ENCODE measurements around the gene NOXO1. TPM values are rescaled to one million over a fixed set of nuclear protein-coding genes. Genes with fewer than 3 reads are reported as not detected.

NOXO1 gene, protein sequence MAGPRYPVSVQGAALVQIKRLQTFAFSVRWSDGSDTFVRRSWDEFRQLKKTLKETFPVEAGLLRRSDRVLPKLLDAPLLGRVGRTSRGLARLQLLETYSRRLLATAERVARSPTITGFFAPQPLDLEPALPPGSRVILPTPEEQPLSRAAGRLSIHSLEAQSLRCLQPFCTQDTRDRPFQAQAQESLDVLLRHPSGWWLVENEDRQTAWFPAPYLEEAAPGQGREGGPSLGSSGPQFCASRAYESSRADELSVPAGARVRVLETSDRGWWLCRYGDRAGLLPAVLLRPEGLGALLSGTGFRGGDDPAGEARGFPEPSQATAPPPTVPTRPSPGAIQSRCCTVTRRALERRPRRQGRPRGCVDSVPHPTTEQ
- total RNA-seq (2014; rRNA removed; shearing (Covaris generic)), result 141 and 161 TPM in 2 replicates

DNA sequence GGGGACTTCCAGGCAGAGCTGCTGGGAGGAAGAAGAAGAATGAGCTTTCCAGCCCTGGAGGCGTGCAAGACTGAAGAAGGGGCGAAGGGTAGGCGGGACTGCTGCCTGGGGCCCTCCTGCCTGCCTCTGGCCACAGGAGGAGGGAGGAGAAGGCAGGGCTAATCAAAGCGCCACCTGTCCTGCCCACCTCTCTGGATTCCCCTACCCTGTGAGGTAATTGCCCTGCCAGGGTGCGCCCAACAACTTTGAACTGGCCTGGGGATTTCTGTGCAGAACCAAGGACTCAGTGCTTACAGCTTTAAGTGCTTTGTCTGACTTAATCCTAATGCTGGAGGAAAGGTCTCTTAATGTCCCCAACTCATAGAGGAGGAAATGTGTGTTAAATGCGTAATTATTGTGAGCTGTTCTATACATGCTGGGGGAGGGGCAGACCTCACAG lies at the start of gene NOXO1:
NOXO1 (minus strand) TSS at position 72 of the 439 bp plus-strand sequence. CDS start 290 bp downstream, outside the sequence.
- DNase-seq (ENCODE audit: low spot score), result peak; percentile 87

DNA sequence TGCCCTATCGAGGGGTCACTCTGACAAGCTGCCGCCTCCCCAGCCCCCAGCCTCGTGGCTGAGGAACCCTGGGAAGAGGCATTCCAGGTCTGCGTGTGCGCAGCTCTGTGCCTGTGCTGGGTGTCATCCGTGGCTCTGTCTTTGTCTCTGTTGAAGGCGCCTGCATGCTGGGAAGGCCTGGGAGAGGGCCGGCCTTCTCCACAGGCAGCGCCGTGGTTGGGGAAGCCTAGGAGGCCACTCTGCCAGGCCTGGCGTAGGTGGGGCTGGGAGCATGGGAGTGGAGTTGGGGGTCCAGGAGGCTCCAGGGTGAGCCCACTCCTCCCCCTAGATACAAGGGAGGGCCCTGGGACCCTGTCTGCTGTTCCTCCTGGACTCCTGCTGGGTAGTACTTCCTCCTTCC lies 48.8 kb upstream of the NOXO1 start:
- DNase-seq (ENCODE audit: low spot score), result no peak

DNA sequence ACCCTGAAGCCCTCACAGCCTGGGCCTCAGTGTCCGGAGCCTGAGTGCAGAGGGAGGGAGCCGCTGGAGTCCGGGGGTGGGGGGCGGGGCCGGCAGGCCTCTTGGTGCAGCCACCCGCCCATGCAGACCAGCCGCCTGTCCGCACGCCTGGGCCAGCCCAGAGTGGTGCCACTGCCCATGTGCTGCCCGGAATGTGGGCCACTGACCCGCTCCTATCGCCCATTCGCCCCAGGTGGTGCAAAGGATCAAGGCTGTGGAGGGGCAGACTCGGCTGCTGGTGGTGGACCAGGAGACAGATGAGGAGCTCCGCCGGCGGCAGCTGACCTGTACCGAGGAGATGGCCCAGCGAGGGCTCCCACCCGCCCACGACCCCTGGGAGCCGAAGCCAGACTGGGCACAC lies 48.1 kb upstream of the NOXO1 start:
- DNase-seq (ENCODE audit: low spot score), result no peak

DNA sequence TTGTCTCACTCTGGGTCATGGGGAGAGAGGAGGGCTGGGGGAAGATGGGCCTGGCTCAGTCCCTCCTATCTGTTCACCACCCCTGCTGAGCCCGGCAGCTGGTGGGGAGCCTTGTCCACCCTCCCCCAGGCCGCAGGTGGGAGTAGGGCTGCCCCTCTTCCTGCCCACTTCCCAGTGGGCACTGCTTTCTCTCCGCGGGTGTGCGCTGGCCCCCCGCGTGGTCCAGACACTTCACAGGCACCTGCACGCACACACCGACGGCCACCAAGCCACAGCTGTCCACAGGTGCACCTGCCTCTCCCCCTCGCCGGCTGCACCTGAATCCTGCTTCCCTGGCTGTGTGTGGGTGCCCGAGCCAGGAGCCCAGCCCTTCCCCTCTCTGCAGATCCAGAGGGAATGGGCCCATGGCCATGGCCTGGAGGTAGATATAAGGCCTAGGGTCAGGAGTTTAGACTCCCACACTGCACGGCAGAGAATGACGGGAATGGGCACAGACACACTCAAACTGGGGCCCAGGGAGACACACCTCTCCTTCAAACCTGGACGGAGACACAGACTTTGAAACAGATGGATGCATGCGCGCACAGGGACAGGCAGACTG lies 47.5 kb upstream of the NOXO1 start:
- no peak for DNase-seq (ENCODE audit: low spot score)

DNA sequence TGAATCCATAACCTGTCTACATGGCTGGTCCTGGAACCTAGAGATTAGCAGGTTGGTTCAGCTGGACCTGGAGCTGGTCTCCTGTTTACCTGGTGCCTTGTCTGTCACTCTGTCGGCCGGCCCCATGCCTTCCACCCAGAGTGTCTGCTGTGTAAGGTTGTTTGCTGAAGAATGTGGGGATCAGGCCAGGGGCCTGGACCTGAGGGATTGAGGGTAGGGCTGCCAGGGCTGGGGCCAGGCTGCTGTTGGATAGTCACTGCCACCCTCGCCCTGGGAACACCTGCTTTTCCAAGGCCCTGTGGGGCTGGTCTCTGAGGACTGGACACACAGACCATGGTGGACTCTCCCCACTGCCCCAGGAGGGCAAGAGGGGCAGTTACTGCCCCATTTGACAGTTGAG lies 46.9 kb upstream of the NOXO1 start:
- no peak for DNase-seq (ENCODE audit: low spot score)

DNA sequence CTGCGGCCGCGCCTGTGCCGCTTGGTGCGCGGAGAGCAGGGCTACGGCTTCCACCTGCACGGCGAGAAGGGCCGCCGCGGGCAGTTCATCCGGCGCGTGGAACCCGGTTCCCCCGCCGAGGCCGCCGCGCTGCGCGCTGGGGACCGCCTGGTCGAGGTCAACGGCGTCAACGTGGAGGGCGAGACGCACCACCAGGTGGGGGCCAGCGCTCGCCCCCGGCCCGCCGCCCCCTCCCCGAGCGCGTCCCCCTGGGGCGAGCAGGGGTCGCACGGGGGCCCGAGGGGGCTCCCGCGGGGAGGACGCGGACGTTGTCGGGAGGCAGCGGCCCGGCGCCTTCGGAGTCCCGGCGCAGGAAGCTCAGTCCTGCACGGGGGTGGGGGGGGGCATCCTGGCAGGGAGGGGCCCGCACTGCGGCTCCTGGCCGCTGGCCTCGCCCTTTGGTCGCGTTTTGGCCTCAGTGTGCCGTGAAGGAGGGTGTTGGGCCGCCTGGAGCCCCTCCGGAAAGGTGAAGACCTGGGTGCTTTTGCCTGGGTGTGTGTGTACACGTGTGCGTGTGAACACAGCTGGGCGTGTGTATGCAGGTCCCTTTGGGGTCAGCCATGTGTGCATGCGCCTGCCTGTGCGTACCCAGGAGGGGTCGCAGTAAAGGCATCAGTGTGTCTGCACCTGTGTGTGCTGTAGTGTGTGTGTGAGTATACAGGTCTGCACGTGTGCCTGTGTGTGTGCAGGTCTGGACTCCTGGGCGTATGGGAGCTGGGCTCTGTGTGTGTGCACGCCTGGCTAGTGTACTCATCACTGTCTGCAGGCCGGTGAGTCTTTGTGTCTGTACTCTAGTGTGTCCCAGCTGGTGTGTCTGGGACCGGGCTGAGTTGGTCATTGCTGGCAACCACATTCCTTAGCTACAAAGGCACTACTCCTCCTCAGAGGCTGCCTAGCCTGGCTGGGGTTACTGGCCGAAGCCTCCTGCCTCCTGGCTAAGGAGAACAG lies 46.0 kb upstream of the NOXO1 start:
- peak; percentile 56 for DNase-seq (ENCODE audit: low spot score)

DNA sequence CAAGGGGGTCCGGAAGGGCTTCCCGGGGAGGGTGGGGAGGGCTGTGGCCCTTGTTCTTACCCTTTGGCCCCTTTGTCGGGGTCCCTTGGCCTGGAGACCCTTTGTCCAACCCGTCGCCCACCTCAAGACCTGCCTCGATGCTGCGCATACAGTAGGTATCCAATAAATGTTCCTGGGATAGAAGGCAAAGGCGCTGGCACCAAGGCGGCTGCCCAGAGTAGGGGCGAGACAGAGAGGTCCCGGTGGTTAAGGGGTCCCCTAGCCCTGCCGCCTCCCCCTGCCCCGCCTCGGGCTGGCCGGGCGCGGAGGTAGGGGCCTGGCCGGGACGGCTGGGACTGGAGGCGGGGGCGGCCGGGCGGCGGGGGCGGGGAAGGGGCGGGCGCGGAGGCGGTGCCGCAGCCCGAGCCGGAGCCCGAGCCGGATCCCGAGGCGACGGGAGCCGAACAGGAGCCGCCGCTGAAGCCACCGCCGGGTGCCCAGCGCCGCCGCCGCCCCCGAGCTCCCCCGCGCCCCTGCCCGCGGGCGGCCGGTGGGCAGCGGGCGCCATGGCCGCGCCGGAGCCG lies 45.3 kb upstream of the NOXO1 start, which contains the start of gene NHERF2:
NHERF2 (plus strand) TSS at position 442 of the 563 bp plus-strand sequence; CDS start at position 546, 104 bp downstream.
- no peak for DNase-seq (ENCODE audit: low spot score)

DNA sequence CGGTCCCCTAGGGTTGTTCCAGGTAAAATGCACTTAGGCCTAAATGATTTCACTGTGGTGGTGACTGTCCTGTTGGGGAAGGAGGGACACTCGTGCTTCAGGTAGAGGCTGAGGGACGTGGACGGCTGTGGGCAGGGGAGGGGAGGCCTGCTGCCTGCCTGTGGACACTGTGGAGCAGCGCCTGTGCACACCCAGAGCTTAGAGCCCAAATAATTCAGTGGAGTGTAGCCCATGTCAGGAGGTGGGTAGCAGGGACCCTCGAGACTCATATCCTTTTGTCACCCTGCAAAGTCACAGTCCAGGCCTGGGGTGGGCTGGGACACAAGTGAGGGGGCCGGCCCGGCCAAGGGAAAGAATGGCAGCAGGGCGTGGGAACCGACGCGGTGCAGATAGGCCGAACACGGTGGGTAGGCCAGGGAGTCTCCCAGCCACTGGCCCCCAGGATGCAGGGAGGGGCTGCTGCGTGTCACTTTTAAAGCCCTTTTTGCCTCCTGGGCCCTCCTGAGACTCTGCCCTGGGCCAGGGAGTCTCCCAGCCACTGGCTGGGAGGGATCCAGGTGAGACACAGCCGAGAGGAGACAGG lies 44.7 kb upstream of the NOXO1 start:
- DNase-seq (ENCODE audit: low spot score), result no peak

DNA sequence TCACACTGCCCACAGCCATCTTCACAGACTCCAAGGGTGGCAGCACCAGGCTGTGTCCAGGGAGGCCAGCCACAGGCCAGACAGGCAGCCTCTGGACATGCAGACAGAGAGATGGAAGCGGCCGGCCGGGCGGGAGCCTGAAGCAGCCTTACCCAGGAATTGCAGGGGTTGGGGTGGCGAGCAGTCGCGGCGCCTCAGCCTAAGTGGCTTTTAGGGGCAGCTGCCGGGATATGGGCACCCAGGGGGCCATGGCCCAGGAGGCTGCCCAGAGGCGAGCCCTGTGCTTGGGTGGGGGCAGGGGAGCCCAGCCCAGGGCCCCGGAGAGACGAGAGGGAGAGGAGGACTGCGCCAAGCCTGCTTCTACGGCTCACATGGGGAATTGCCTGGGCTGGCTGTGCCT lies 44.0 kb upstream of the NOXO1 start:
- no peak for DNase-seq (ENCODE audit: low spot score)

DNA sequence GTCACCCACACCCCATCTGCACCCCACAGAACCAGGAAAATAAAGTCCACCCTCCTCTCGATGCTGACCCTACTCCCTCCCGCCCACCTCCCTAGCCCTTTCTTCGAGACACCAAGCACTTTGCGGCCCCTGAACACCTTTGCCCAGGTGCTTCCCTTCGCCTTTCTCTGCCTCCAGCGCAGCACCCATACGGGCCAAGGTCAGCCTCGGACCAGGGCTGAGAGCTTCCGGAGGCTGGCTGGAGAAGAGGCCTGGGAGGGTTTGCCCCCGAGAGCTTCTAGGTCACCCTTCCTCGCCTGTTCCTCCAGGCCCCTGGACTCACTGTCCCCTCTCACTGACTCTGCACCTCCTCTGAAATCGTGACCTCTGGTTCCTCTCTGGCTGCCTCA lies 42.8 kb upstream of the NOXO1 start:
- no peak for DNase-seq (ENCODE audit: low spot score)

DNA sequence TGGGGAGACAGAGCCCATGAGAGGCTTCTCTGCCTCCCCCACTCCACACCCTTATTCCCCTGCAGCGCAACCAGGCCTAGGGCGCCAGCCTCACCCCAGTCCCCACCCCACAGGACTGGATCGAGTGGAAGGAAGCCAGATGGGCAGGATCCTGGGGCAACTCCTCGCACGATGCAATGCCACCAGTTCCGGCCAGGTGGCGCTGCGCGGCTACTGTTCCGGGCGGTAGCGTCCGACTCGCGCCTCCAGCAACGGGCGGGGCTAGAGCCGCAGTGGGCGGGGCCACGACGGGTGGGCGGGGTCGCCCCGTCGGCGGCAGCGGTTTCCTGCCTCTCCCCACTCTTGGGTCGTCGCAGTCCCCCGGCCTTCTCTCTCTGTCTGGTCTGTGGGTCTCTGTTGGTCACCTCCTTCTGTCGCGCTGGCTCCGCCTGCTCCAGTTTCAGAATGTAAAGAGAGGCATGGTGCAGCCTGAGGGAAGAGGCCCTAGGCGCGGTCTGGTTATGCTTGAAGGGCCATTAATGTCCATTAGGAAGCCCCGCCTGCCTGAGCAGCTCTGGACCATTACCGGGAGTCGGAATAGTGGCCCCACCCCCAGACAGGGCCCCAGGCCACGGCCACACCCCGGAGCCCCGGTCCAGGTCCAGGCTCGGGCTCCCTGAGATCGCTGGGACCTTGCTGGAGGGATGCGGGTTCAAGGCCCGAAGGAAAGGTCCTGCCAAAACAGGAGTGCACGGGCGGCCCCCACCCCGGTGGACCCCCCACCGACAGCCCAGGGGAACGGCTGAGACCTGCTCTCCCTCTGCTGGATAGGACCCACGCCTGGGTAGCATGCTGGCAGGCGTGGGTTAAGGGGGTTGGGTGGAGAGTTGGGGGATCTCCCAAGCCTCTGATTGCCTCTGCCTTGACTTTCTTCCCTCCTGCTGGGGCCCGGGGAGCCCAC lies 42.1 kb upstream of the NOXO1 start:
- peak; percentile 98 for DNase-seq (ENCODE audit: low spot score)

DNA sequence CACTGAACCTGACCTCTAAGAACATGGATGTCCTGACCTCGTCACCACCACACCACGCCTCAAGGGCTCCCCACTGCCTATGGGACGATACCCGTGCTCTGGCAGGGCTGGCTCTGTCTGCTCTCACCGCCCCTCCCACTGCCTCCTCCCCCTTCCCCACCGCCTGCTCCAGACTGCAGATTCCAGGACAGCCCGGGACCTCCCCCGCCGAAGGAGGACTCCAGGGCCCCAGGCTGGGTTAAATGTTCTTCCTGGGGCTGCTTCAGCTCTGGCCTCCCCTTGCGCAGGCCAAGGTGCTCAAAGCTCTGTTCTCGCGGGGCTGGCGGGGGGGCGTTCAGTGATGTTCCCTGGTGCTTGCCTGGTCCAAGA lies 41.4 kb upstream of the NOXO1 start:
- no peak for DNase-seq (ENCODE audit: low spot score)

DNA sequence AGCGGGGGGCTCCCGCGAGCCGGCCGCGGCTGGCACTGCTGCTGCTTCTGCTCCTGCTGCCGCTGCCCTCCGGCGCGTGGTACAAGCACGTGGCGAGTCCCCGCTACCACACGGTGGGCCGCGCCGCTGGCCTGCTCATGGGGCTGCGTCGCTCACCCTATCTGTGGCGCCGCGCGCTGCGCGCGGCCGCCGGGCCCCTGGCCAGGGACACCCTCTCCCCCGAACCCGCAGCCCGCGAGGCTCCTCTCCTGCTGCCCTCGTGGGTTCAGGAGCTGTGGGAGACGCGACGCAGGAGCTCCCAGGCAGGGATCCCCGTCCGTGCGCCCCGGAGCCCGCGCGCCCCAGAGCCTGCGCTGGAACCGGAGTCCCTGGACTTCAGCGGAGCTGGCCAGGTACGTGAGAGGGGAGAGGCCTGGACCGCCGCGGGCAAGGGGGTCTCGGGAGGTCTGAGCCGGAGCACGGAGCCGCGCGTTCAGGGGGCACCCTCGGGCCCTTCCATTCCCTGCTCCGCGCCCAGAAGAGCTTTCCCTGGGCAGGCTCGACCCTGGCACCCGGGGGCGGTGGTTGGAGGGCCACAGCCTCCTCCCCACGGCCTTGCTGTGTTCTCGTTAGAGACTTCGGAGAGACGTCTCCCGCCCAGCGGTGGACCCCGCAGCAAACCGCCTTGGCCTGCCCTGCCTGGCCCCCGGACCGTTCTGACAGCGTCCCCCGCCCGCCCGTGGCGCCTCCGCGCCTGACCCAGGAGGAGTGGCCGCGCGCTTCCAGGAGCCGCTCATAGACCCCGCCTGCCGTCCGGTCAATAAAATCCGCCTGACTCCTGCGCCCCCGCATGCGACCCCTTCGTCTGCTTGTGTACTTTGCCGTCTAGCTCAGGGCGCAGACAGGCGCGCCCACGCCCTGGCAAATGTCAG lies 38.9 kb upstream of the NOXO1 start:
- no peak for DNase-seq (ENCODE audit: low spot score)

DNA sequence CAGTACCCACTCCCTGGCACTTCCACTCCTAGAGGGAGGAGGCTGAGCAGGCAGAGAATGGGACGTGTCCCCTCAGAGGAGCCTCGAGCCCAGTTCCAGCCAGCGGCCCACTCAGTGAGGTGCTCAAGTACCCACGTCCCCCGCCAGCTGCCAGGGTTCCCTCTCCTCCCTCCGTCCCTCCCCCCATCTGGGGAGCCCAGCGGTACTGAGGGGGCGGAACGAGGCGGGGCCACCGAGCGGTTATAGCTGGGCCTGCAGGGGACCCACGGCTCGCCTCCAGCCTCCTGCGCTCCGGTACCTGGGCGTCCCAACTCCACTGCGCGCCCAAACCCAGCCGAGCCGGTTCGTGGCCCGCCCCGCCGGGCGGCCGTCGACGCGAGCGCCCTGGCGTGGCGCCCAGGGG lies 38.2 kb upstream of the NOXO1 start, which contains the start of gene NPW:
NPW (plus strand) TSS at position 268 of the 403 bp plus-strand sequence.
- DNase-seq (ENCODE audit: low spot score), result no peak

DNA sequence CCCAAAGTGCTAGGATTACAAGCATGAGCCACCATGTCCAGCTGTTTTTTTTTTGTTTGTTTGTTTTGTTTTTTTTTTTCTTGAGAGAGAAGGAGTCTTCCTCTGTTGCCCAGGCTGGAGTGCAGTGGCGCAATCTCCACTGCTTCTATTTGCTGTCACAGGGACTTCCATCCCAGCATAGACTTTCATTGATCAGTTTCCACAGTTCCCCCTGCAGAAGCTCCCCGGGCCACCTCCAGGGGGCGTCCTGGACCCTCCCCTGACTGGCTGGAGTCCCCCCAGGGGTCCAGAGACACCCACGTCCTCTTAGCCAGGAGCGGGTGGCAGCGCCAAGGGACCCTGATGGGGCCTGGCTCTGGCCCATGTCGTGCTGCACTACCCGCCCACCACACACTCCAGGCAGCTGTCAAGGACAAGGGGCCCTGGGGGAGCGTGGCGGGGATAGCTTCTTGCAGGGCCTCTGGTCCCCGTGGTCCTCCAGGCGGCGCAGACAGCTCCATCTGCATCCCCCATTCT lies 35.2 kb upstream of the NOXO1 start:
- no peak for DNase-seq (ENCODE audit: low spot score)

DNA sequence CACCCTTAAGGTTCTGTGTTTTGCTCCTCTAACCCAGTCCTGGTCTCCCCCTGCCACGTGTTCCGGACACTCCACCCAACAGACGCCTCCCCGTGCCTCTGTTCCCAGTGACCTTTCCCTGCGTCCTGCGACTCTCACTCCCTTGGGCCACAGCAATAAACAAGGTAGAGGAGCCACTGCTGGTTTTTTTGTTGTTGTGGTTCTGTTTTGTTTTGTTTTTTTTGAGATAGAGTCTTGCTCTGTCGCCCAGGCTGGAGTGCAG lies 34.6 kb upstream of the NOXO1 start:
- no peak for DNase-seq (ENCODE audit: low spot score)

DNA sequence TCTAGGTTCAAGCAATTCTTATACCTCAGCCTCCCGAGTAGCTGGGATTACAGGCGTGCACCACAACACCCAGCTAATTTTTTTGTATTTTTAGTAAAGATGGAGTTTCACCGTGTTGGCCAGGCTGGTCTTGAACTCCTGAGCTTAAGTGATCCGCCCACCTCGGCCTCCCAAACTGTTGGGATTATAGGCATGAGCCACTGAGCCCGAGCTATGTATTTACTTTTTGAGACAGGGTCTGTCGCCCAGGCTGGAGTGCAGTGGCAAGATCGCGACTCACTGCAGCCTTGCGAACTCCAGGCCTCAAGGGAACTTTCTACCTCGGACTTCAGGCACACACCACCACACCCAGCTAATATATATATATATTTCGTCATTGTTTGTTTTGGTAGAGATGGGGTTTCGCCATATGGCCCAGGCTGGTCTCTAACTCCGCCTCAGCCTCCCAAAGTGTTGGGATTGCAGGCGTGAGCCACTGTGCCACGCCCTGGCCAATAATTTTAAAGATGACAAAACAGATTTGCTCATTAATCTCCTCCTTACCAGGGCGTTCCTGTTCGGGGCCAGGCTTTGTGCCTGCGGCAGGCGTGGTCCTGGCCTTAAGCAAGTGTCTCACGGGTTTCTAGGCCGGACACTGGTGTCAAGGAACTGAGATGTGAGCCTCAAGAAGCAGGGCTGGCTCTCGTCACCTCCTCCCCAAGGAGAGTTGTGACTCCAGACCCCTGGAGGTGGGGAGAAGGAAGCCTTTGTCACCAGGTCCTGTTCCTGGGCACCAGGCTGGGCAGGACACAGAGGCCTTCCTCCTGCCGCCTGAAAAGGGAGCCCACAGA lies 34.1 kb upstream of the NOXO1 start:
- peak; percentile 70 for DNase-seq (ENCODE audit: low spot score)

DNA sequence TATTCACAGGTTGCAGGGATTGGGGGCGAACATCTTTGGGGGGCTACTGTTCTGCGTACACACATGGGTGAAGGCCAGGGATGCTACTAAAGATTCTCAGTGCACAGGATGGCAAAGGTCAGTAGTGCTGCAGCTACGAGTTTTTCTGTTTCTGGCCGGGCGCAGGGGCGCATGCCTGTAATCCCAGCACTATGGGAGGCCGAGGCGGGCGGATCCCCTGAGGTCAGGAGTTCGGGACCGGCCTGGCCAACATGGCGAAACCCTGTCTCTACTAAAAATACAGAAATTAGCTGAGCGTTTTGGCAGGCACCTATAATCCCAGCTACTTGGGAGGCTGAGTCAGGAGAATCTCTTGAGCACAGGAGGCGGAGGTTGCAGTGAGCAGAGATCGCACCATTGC lies 32.3 kb upstream of the NOXO1 start:
- DNase-seq (ENCODE audit: low spot score), result no peak

All from HT-29 (cell line).